ENCODE results near the gene GM2A. TPM values are rescaled to one million over a fixed set of nuclear protein-coding genes. Genes with fewer than 3 reads are reported as not detected.
"Not testable (repeated sequence)": the region's sequence is repeated elsewhere in the genome, so short reads cannot be mapped to it uniquely, and the experiment has no call there.

The GM2A gene
- total RNA-seq, 4 donors from 2014 or later = 99.3 to 167 (median 126) TPM

GRCh38 chr5:151228986-151229385, 24.0 kb upstream of the GM2A start:
- Histone ChIP-seq H3K27ac (no peak overlapping the region), H3K4me1 (peaks cover 6% of the 10 kb centered on the region), H3K36me3 (no peaks in the 10 kb centered on the region), H3K27me3 (no peaks in the 10 kb centered on the region), H3K9me3 (no peaks in the 10 kb centered on the region), H3K4me3 (no peak overlapping the region)
- TF ChIP-seq CTCF (IDR thresholded peaks at IDR 0.05) = no peak
- TF ChIP-seq EP300 (IDR thresholded peaks at IDR 0.05) = no peak
- no peak for TF ChIP-seq POLR2AphosphoS5 (IDR thresholded peaks at IDR 0.05)
- no peak for TF ChIP-seq POLR2A (IDR thresholded peaks at IDR 0.05)
- WGBS = 78% methylated on average over 2 of the region's 2 CpGs
- no peak for DNase-seq (ENCODE audit: low spot score in 2 of 2)

- Histone ChIP-seq H3K4me1 (peaks cover 6% of the 10 kb centered on the region), H3K4me3 (no peak overlapping the region), H3K9me3 (no peaks in the 10 kb centered on the region), H3K36me3 (no peaks in the 10 kb centered on the region), H3K27me3 (no peaks in the 10 kb centered on the region), H3K27ac (no peak overlapping the region)
- 30% methylated on average over 6 of the region's 6 CpGs for WGBS
- TF ChIP-seq EP300 (IDR thresholded peaks at IDR 0.05) (no peak), POLR2AphosphoS5 (IDR thresholded peaks at IDR 0.05) (no peak), POLR2A (IDR thresholded peaks at IDR 0.05) (no peak), CTCF (IDR thresholded peaks at IDR 0.05) (no peak)
- DNase-seq (ENCODE audit: low spot score in 2 of 2) = no peak
Measured at GRCh38 chr5:151230048-151230680, 22.8 kb upstream of the GM2A start.

- TF ChIP-seq CTCF (IDR thresholded peaks at IDR 0.05) (no peak), POLR2AphosphoS5 (IDR thresholded peaks at IDR 0.05) (no peak), POLR2A (IDR thresholded peaks at IDR 0.05) (no peak), EP300 (IDR thresholded peaks at IDR 0.05) (no peak)
- Histone ChIP-seq H3K9me3 (no peaks in the 10 kb centered on the region), H3K4me1 (peaks cover 6% of the 10 kb centered on the region), H3K4me3 (no peak overlapping the region), H3K36me3 (no peaks in the 10 kb centered on the region), H3K27me3 (no peaks in the 10 kb centered on the region), H3K27ac (no peak overlapping the region)
- no peak for DNase-seq (ENCODE audit: low spot score in 2 of 2)
Measured at GRCh38 chr5:151231359-151231758, 21.6 kb upstream of the GM2A start.

- H3K9me3 ChIP-seq = no peaks in the 10 kb centered on the region
- WGBS = 95% methylated on average over 8 of the region's 8 CpGs
- H3K27me3 ChIP-seq = peaks cover 6% of the 10 kb centered on the region
- no peak for DNase-seq (ENCODE audit: low spot score in 2 of 2)
- H3K36me3 ChIP-seq = no peaks in the 10 kb centered on the region
- H3K4me3 ChIP-seq = no peak overlapping the region
- peaks cover 6% of the 10 kb centered on the region for H3K4me1 ChIP-seq
- no peak for TF ChIP-seq POLR2A (IDR thresholded peaks at IDR 0.05)
- TF ChIP-seq CTCF (IDR thresholded peaks at IDR 0.05) = no peak
- H3K27ac ChIP-seq = no peak overlapping the region
Measured at GRCh38 chr5:151233616-151234085, 19.3 kb upstream of the GM2A start.

GRCh38 chr5:151234476-151235238, 18.3 kb upstream of the GM2A start:
- Histone ChIP-seq H3K27ac (no peak overlapping the region), H3K36me3 (no peaks in the 10 kb centered on the region), H3K4me1 (peaks cover 6% of the 10 kb centered on the region), H3K9me3 (no peaks in the 10 kb centered on the region), H3K27me3 (peaks cover 6% of the 10 kb centered on the region), H3K4me3 (no peak overlapping the region)
- DNase-seq (ENCODE audit: low spot score in 2 of 2) = peak; percentile 86
- WGBS = 48% methylated on average over 15 of the region's 17 CpGs
- TF ChIP-seq EP300 (IDR thresholded peaks at IDR 0.05) (no peak), POLR2AphosphoS5 (IDR thresholded peaks at IDR 0.05) (peak in 1 of 3 donors; percentile 13)

GRCh38 chr5:151235239-151235571, 17.8 kb upstream of the GM2A start:
- H3K4me1 ChIP-seq; H3K9me3 ChIP-seq; H3K36me3 ChIP-seq; H3K27ac ChIP-seq; DNase-seq (ENCODE audit: low spot score in 2 of 2); H3K27me3 ChIP-seq; H3K4me3 ChIP-seq: not testable (repeated sequence)
- 98% methylated on average over 6 of the region's 6 CpGs for WGBS
